ENCODE data around the gene ZNF200. TPM values are rescaled to one million over a fixed set of nuclear protein-coding genes. Genes with fewer than 3 reads are reported as not detected.

ZNF200 gene
- polyA plus RNA-seq, 1 of the 3 experiments (the other 2 are of a cell fraction): 2.8 TPM

- Histone ChIP-seq H3K9me3 (no peaks in the 10 kb centered on the region), H4K20me1 (ENCODE audit: insufficient read depth) (no peaks in the 10 kb centered on the region), H3F3A (replicated peaks; ENCODE audit: insufficient read depth) (peaks cover 11% of the 10 kb centered on the region), H3K4me3 (ENCODE audit: low read depth in 2 of 2, low read length in 1 of 2) (peak overlapping the region; percentile 96 to 99), H3K9me2 (no peaks in the 10 kb centered on the region), H3K36me3 (replicated peaks in 1 of 2; ENCODE audit: control insufficient read depth in 1 of 2, insufficient read depth in 2 of 2, low read length in 1 of 2) (peaks cover 35 to 39% of the 10 kb centered on the region in 2 experiments), H2AFZ (ENCODE audit: low read depth) (peak overlapping the region; percentile 98), H3K79me2 (ENCODE audit: insufficient read depth) (peaks cover 26% of the 10 kb centered on the region), H3K9ac (peak overlapping the region; percentile 90), H3K27me3 (ENCODE audit: insufficient read depth) (no peaks in the 10 kb centered on the region; the same call in 1 of the 2 replicates), H3K27ac (ENCODE audit: low read depth in 2 of 2, low read length in 1 of 2) (peak overlapping the region; percentile 96 to 99), H3K4me1 (ENCODE audit: control insufficient read depth in 1 of 2, insufficient read depth in 2 of 2, low read depth in 1 of 2, low read length in 1 of 2) (peaks cover 10 to 11% of the 10 kb centered on the region in 2 experiments; a peak in 1 of 4 replicates), H3K4me2 (peak overlapping the region; percentile 99)
- no peak for DNase-seq
- WGBS (ENCODE audit: low lambda C conversion rate): 2% methylated on average over 8 of the region's 18 CpGs
- TF ChIP-seq REST (IDR thresholded peaks at IDR 0.05; ENCODE audit: low read depth, low read length): no peak
- no peak for TF ChIP-seq NFIC (IDR thresholded peaks at IDR 0.05; ENCODE audit: borderline replicate concordance)
- no peak for TF ChIP-seq CHD2 (IDR thresholded peaks at IDR 0.05; ENCODE audit: low read length, partially characterized antibody)
- no peak for TF ChIP-seq RAD21 (IDR thresholded peaks at IDR 0.05; ENCODE audit: low read length)
- TF ChIP-seq GATA2 (CRISPR knock-in tag; IDR thresholded peaks at IDR 0.05): no peak
- TF ChIP-seq RCOR1 (IDR thresholded peaks at IDR 0.05; ENCODE audit: low read length): no peak
- no peak for TF ChIP-seq ELF1 (IDR thresholded peaks at IDR 0.05)
- no peak for TF ChIP-seq RFX5 (IDR thresholded peaks at IDR 0.05; ENCODE audit: low read length)
- TF ChIP-seq TAF1 (IDR thresholded peaks at IDR 0.05; ENCODE audit: borderline replicate concordance, low read depth, low read length): no peak
- TF ChIP-seq EZH2phosphoT487 (IDR thresholded peaks at IDR 0.05; ENCODE audit: borderline replicate concordance, low read depth): no peak
- TF ChIP-seq NRF1 (IDR thresholded peaks at IDR 0.05; ENCODE audit: low read depth, low read length): no peak
- no peak for TF ChIP-seq USF2 (IDR thresholded peaks at IDR 0.05; ENCODE audit: borderline replicate concordance, low read depth, low read length)
- no peak for TF ChIP-seq FOXJ3 (CRISPR knock-in tag; IDR thresholded peaks at IDR 0.05)
- no peak for TF ChIP-seq USF1 (IDR thresholded peaks at IDR 0.05; ENCODE audit: borderline replicate concordance, low read depth)
- ChIA-PET CTCF (no interaction called here), POLR2A (interaction anchor here (0.8 kb wide), 1 partner anchor 45 kb away, joined by 5 read pairs; no protein-coding TSS in a partner anchor)
These were observed 458 bp downstream of the ZNF200 start for GRCh38 chr16:3234543-3234856.
